NCI-H446 (cell line): ENCODE results near the gene ATP8A2.

Source experiments
- DNase-seq, 2 experiments: peaks; one replicate each; lab custom pipeline; 2025; lab: John Stamatoyannopoulos, UW

The ATP8A2 gene

GRCh38 chr13:25966086-25966485, 594.3 kb downstream of the ATP8A2 start:
- no peak for DNase-seq

- DNase-seq: no peak
These were observed 595.4 kb downstream of the ATP8A2 start for GRCh38 chr13:25967144-25967543.

GRCh38 chr13:25971047-25971446, 599.3 kb downstream of the ATP8A2 start:
- DNase-seq: no peak

- no peak for DNase-seq
These were observed 599.8 kb downstream of the ATP8A2 start for GRCh38 chr13:25971459-25972145.

- DNase-seq: no peak
These were observed 601.3 kb downstream of the ATP8A2 start for GRCh38 chr13:25973085-25973484.

GRCh38 chr13:25973576-25973975, 601.8 kb downstream of the ATP8A2 start:
- no peak for DNase-seq

GRCh38 chr13:25977216-25977615, 605.4 kb downstream of the ATP8A2 start:
- no peak for DNase-seq

GRCh38 chr13:25977671-25978070, 605.9 kb downstream of the ATP8A2 start:
- no peak for DNase-seq

GRCh38 chr13:25978961-25979360, 607.2 kb downstream of the ATP8A2 start:
- DNase-seq: no peak

- no peak for DNase-seq
These were observed 607.6 kb downstream of the ATP8A2 start for GRCh38 chr13:25979371-25979770.

GRCh38 chr13:25980255-25980654, 608.5 kb downstream of the ATP8A2 start:
- DNase-seq: no peak

- no peak for DNase-seq
These were observed 609.3 kb downstream of the ATP8A2 start for GRCh38 chr13:25981060-25981459.

- DNase-seq: no peak
These were observed 611.1 kb downstream of the ATP8A2 start for GRCh38 chr13:25982907-25983306.

GRCh38 chr13:25987987-25988386, 616.2 kb downstream of the ATP8A2 start:
- no peak for DNase-seq

- DNase-seq: no peak
These were observed 616.9 kb downstream of the ATP8A2 start for GRCh38 chr13:25988661-25989060.

GRCh38 chr13:25990801-25991200, 619.0 kb downstream of the ATP8A2 start:
- no peak for DNase-seq

- DNase-seq: no peak
These were observed 620.3 kb downstream of the ATP8A2 start for GRCh38 chr13:25992076-25992475.

GRCh38 chr13:26007261-26008125, 635.7 kb downstream of the ATP8A2 start:
- DNase-seq: no peak

GRCh38 chr13:26010487-26011207, 638.9 kb downstream of the ATP8A2 start:
- DNase-seq: no peak

GRCh38 chr13:26011208-26011573, 639.4 kb downstream of the ATP8A2 start:
- DNase-seq: no peak

- no peak for DNase-seq
These were observed 640.4 kb downstream of the ATP8A2 start for GRCh38 chr13:26011996-26012821.

- DNase-seq: no peak
These were observed 641.2 kb downstream of the ATP8A2 start for GRCh38 chr13:26012995-26013394.
